Measurements from ENCODE around the gene PIK3C2A. TPM values are rescaled to one million over a fixed set of nuclear protein-coding genes. Genes with fewer than 3 reads are reported as not detected.
A peak's percentile ranks its signal among the peaks of the same experiment; 100 is the strongest.

PIK3C2A gene, protein sequence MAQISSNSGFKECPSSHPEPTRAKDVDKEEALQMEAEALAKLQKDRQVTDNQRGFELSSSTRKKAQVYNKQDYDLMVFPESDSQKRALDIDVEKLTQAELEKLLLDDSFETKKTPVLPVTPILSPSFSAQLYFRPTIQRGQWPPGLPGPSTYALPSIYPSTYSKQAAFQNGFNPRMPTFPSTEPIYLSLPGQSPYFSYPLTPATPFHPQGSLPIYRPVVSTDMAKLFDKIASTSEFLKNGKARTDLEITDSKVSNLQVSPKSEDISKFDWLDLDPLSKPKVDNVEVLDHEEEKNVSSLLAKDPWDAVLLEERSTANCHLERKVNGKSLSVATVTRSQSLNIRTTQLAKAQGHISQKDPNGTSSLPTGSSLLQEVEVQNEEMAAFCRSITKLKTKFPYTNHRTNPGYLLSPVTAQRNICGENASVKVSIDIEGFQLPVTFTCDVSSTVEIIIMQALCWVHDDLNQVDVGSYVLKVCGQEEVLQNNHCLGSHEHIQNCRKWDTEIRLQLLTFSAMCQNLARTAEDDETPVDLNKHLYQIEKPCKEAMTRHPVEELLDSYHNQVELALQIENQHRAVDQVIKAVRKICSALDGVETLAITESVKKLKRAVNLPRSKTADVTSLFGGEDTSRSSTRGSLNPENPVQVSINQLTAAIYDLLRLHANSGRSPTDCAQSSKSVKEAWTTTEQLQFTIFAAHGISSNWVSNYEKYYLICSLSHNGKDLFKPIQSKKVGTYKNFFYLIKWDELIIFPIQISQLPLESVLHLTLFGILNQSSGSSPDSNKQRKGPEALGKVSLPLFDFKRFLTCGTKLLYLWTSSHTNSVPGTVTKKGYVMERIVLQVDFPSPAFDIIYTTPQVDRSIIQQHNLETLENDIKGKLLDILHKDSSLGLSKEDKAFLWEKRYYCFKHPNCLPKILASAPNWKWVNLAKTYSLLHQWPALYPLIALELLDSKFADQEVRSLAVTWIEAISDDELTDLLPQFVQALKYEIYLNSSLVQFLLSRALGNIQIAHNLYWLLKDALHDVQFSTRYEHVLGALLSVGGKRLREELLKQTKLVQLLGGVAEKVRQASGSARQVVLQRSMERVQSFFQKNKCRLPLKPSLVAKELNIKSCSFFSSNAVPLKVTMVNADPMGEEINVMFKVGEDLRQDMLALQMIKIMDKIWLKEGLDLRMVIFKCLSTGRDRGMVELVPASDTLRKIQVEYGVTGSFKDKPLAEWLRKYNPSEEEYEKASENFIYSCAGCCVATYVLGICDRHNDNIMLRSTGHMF (N-terminal part only)
- 49.9 and 117 TPM in 2 replicates for total RNA-seq (2016; rRNA removed; fragmentation: Illumina TruSeq; extraction: Trizol)
- total RNA-seq (2016; cell fraction: cytosol; rRNA removed; fragmentation: Illumina TruSeq; extraction: Trizol; ENCODE audit: low read depth) = 14.2 and 20.8 TPM in 2 replicates
- 44.6 and 112 TPM in 2 replicates for total RNA-seq (2016; cell fraction: insoluble cytoplasmic fraction; rRNA removed; fragmentation: Illumina TruSeq; extraction: Trizol)
- total RNA-seq (2016; cell fraction: membrane; rRNA removed; fragmentation: Illumina TruSeq; extraction: Trizol) = 33.1 and 34.1 TPM in 2 replicates
- 62.5 and 71.3 TPM in 2 replicates for total RNA-seq (2016; cell fraction: nucleus; rRNA removed; fragmentation: Illumina TruSeq; extraction: Trizol)
- 21.0 and 27.5 TPM in 2 replicates for polyA plus RNA-seq (2011; rRNA removed)
- 8.7 and 15.7 TPM in 2 replicates for polyA plus RNA-seq (2011; cell fraction: cytosol; rRNA removed)
- polyA plus RNA-seq (2011; cell fraction: nucleus; rRNA removed) = 20.6 and 32.7 TPM in 2 replicates
- polyA plus RNA-seq (2012) = 24.1 and 25.2 TPM in 2 replicates
- 0.94 and 1.3 TPM in 2 replicates for polyA plus RNA-seq (2016; cell fraction: cytosol; fragmentation: Illumina TruSeq; extraction: Trizol; ENCODE audit: low read depth)
- 34.8 and 40.4 TPM in 2 replicates for polyA plus RNA-seq (2016; cell fraction: insoluble cytoplasmic fraction; fragmentation: Illumina TruSeq; extraction: Trizol; ENCODE audit: low read depth)
- polyA plus RNA-seq (2016; cell fraction: membrane; fragmentation: Illumina TruSeq; extraction: Trizol; ENCODE audit: low read depth) = 2.3 and 3.5 TPM in 2 replicates
- polyA plus RNA-seq (2016; cell fraction: nucleus; fragmentation: Illumina TruSeq; extraction: Trizol; ENCODE audit: insufficient read depth, low read depth) = 36.1 and 36.9 TPM in 2 replicates
- polyA minus RNA-seq (2011; rRNA and poly(A)+ RNA removed; ENCODE audit: low replicate concordance) = 12.0 and 20.1 TPM in 2 replicates
- polyA minus RNA-seq (2011; cell fraction: cytosol; rRNA and poly(A)+ RNA removed) = 33.6 and 37.3 TPM in 2 replicates
- 83.9 and 93.4 TPM in 2 replicates for polyA minus RNA-seq (2011; cell fraction: nucleus; rRNA and poly(A)+ RNA removed)
- percentile 89 among the genes with signal in this experiment for Bru-seq, nascent RNA
- percentile 91 among the genes with signal in this experiment for BruChase-seq, experiment 1, labeled RNA remaining after a 6-hour chase
- percentile 92 among the genes with signal in this experiment for BruChase-seq, experiment 2, labeled RNA remaining after a 2-hour chase
- long read RNA-seq, experiment 1, partial matches to known transcripts = 6 of 9 reads
- long read RNA-seq, experiment 1, other reads (novel, unspliced or antisense) = 3 of 9 reads
- long read RNA-seq, experiment 2, partial matches to known transcripts = 3 of 30 reads
- long read RNA-seq, experiment 2, other reads (novel, unspliced or antisense) = 27 of 30 reads

DNA sequence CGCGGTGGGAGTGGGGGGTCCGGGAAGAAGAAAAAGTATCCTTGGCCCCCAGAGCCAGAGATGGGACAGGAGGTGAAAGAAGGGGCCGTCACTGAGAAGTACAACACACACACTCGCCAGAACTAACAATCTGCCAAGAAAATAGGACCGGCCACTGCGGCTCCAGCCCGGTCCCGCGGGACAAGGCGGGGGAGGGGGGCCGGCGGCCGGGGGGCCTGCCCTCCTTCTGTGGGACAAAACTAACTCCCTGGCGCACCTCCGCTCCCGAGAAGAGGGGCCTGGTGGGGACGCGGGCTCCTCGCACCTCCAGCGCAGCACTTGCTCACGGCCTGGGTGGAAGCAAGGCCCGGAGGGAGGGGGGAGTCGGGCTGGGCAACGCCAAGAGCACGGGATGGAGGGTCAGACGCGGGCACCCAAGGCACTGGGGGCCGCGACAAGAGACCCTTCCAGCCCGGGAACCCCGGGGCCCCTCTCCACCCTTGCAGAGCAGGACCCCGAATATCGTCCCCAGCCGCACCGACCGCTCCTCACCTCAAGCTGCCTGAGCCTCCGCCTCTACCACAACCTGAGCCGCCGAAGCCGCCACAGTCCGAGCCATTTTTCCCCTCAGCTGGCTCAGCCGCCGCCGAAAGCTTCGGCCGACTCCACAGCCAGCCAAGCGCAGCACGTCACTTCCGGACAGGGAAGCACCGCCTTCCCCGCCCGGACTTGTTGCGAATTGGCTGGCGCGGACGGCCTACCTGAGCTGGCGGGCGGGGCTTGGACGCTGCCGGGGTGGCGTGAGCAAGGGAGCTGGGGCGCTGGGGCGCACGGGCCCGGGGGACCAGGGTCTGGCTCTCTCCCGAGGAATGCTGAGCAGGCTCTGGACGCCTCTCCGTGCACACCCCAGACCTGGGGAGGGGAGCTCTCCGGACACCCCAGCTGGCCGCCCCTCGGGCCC is at the start of gene PIK3C2A:
TSS of gene PIK3C2A (minus strand) at position 670 of the 940 bp plus-strand sequence. CDS start 38,245 bp downstream, outside the sequence.
- ATAC-seq (peak; percentile 94), FAIRE-seq (peak; percentile 32), DNase-seq (ENCODE audit: low spot score) (peak; percentile 92)
- ChIA-PET CTCF (ENCODE audit: low intra/inter-chr PET ratio, low total read pairs) (no interaction called here), POLR2A (interaction anchor here (0.8 to 1.6 kb wide), 12 partner anchors 8 to 181 kb away, joined by 3 to 17 read pairs (median 5); partner anchors contain the start of genes KCNJ11, NCR3LG1, NUCB2 and RPS13)
- Histone ChIP-seq H3K36me3 (replicated peaks in 1 of 2; ENCODE audit: control insufficient read depth in 1 of 2, insufficient read depth in 2 of 2, low read length in 2 of 2) (peaks cover 0 to 2% of the 10 kb centered on the region in 2 experiments; a peak in 2 of 5 replicates), H3K79me2 (ENCODE audit: insufficient read depth, low read length) (peaks cover 52% of the 10 kb centered on the region), H3K4me1 (ENCODE audit: insufficient read depth, low read length) (peaks cover 52% of the 10 kb centered on the region), H3K4me2 (ENCODE audit: low read depth, low read length) (peak within 1 kb of the TSS; percentile 88), H4K20me1 (ENCODE audit: insufficient read depth, low read length) (peaks cover 21% of the 10 kb centered on the region), H3K9me3 (ENCODE audit: low read length) (no peaks in the 10 kb centered on the region), H2AFZ (ENCODE audit: low read length) (no peak within 1 kb of the TSS), H3K27me3 (ENCODE audit: control insufficient read depth in 1 of 2, insufficient read depth in 2 of 2, low read length in 2 of 2) (no peaks in the 10 kb centered on the region; a peak in 1 of 5 replicates), H3K9ac (ENCODE audit: insufficient read depth, low read depth, low read length) (peak within 1 kb of the TSS; percentile 99), H3K27ac (ENCODE audit: extremely low read length, insufficient read depth, low read length) (peak within 1 kb of the TSS; percentile 99), H3K4me3 (replicated peaks in 1 of 3; ENCODE audit: insufficient read depth in 1 of 3, low read depth in 2 of 3, low read length in 3 of 3) (peak within 1 kb of the TSS; percentile 89 to 92 (median 91))
- under 1% methylated on average over 27 of the region's 72 CpGs for whole genome bisulfite sequencing (ENCODE audit: low lambda C conversion rate)
- in situ Hi-C loops (cut with HindIII; ENCODE audit: extremely low pct_ligation_motif_present, low pct_unique_long_range_greater_than_20kb) (loop anchor here (10.0 kb wide), 1 partner anchor 147 kb away; the partner anchor contains the start of gene NCR3LG1), intact Hi-C loops (cut with micrococcal nuclease; ENCODE audit: unreplicated experiment) (loop anchor here (2.0 kb wide), 2 partner anchors 69 to 145 kb away; partner anchors contain the start of gene NUCB2)
- no TSS peak for BruUV-seq (replicated peaks)
- TF ChIP-seq, protein P1, sequence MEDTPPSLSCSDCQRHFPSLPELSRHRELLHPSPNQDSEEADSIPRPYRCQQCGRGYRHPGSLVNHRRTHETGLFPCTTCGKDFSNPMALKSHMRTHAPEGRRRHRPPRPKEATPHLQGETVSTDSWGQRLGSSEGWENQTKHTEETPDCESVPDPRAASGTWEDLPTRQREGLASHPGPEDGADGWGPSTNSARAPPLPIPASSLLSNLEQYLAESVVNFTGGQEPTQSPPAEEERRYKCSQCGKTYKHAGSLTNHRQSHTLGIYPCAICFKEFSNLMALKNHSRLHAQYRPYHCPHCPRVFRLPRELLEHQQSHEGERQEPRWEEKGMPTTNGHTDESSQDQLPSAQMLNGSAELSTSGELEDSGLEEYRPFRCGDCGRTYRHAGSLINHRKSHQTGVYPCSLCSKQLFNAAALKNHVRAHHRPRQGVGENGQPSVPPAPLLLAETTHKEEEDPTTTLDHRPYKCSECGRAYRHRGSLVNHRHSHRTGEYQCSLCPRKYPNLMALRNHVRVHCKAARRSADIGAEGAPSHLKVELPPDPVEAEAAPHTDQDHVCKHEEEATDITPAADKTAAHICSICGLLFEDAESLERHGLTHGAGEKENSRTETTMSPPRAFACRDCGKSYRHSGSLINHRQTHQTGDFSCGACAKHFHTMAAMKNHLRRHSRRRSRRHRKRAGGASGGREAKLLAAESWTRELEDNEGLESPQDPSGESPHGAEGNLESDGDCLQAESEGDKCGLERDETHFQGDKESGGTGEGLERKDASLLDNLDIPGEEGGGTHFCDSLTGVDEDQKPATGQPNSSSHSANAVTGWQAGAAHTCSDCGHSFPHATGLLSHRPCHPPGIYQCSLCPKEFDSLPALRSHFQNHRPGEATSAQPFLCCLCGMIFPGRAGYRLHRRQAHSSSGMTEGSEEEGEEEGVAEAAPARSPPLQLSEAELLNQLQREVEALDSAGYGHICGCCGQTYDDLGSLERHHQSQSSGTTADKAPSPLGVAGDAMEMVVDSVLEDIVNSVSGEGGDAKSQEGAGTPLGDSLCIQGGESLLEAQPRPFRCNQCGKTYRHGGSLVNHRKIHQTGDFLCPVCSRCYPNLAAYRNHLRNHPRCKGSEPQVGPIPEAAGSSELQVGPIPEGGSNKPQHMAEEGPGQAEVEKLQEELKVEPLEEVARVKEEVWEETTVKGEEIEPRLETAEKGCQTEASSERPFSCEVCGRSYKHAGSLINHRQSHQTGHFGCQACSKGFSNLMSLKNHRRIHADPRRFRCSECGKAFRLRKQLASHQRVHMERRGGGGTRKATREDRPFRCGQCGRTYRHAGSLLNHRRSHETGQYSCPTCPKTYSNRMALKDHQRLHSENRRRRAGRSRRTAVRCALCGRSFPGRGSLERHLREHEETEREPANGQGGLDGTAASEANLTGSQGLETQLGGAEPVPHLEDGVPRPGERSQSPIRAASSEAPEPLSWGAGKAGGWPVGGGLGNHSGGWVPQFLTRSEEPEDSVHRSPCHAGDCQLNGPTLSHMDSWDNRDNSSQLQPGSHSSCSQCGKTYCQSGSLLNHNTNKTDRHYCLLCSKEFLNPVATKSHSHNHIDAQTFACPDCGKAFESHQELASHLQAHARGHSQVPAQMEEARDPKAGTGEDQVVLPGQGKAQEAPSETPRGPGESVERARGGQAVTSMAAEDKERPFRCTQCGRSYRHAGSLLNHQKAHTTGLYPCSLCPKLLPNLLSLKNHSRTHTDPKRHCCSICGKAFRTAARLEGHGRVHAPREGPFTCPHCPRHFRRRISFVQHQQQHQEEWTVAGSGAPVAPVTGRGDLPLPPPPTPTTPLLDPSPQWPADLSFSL (CRISPR knock-in tag; IDR thresholded peaks at IDR 0.05) = peak; percentile 56; the same call in 1 of the 2 replicates
- TF ChIP-seq ZNF33B (CRISPR knock-in tag; IDR thresholded peaks at IDR 0.05) = peak; percentile 78; the same call in 1 of the 2 replicates
- no peak for TF ChIP-seq ZSCAN9 (CRISPR knock-in tag; IDR thresholded peaks at IDR 0.05; ENCODE audit: borderline replicate concordance)

Data from HepG2 (cell line).